ENCODE measurements around the gene FOXL2. TPM values are rescaled to one million over a fixed set of nuclear protein-coding genes. Genes with fewer than 3 reads are reported as not detected.

Gene FOXL2
- total RNA-seq, 1 experiment from 2014 or later: 0.22 TPM

GRCh38 chr3:138950701-138951100, 3.8 kb upstream of the FOXL2 start:
- H3T11ph ChIP-seq (ENCODE audit: low read length): no peak overlapping the region
- peaks cover 0 to 7% (median 0%) of the 10 kb centered on the region in 3 experiments; a peak in 2 of 7 replicates for H3K36me3 Mint-ChIP-seq (ENCODE audit: insufficient read depth in 1 of 3, low read depth in 3 of 3)
- H4K20me1 ChIP-seq (ENCODE audit: control insufficient read depth, insufficient read depth, insufficient read length): no peaks in the 10 kb centered on the region
- peaks cover 0 to 2% of the 10 kb centered on the region in 2 experiments; a peak in 2 of 5 replicates for H3K9me3 Mint-ChIP-seq
- peak; percentile 27 for DNase-seq
- no peak overlapping the region for H3K18ac ChIP-seq (ENCODE audit: insufficient read length, low read depth, low read length)
- H3K79me2 ChIP-seq (ENCODE audit: insufficient read depth, low read length): no peaks in the 10 kb centered on the region
- H2AK5ac ChIP-seq (ENCODE audit: insufficient read length, low read length): no peak overlapping the region
- H2AFZ ChIP-seq (ENCODE audit: low read length): no peak overlapping the region
- no peak overlapping the region for H2BK15ac ChIP-seq (ENCODE audit: low read depth, low read length)
- no peaks in the 10 kb centered on the region for H3K9me3 ChIP-seq (ENCODE audit: control insufficient read depth, low read depth, low read length)
- WGBS (ENCODE audit: extremely low coverage, insufficient read length, low lambda C conversion rate): no CpG with 5 or more reads among the region's 8 CpGs
- no peaks in the 10 kb centered on the region for H3K79me1 ChIP-seq (ENCODE audit: insufficient read depth, low read depth, low read length, poor library complexity, severe bottlenecking)
- no peak overlapping the region for H2BK5ac ChIP-seq (ENCODE audit: insufficient read length, low read length)
- peaks cover 7% of the 10 kb centered on the region; the same call in 1 of the 2 replicates for H3K4me1 ChIP-seq (ENCODE audit: insufficient read depth, low read length)
- peaks cover 24% of the 10 kb centered on the region for H3K23me2 ChIP-seq (ENCODE audit: insufficient read length, low read depth, low read length, poor library complexity, severe bottlenecking)
- H3K4me3 Mint-ChIP-seq: peak overlapping the region; percentile 40 to 81
- H3K27me3 Mint-ChIP-seq (ENCODE audit: low read depth): peaks cover 99% of the 10 kb centered on the region
- H4K8ac ChIP-seq (replicated peaks; ENCODE audit: insufficient read length, low read depth, low read length): no peak overlapping the region
- no peak overlapping the region for H3K23ac ChIP-seq (ENCODE audit: insufficient read length, low read depth, low read length)
- H3K9ac ChIP-seq (ENCODE audit: extremely low read depth, insufficient read length, low read length): no peak overlapping the region
- H3K27ac Mint-ChIP-seq: no peak overlapping the region
- no peak overlapping the region for H3K14ac ChIP-seq (ENCODE audit: insufficient read depth, low read length)
- H2BK20ac ChIP-seq (ENCODE audit: low read depth, low read length, poor library complexity, severe bottlenecking): no peak overlapping the region
- H4K91ac ChIP-seq (ENCODE audit: insufficient read length, low read depth, low read length): no peak overlapping the region
- no peak overlapping the region for H3K56ac ChIP-seq (ENCODE audit: insufficient read length, low read depth, low read length)
- peaks cover 27% of the 10 kb centered on the region in 2 experiments for H3K4me1 Mint-ChIP-seq
- no peak overlapping the region for H2BK120ac ChIP-seq (ENCODE audit: low read depth, low read length, poor library complexity, severe bottlenecking)
- peaks cover 40% of the 10 kb centered on the region for H3K27me3 ChIP-seq (ENCODE audit: insufficient read depth, low read length)
- no peak overlapping the region for H4K5ac ChIP-seq (ENCODE audit: insufficient read length, low read depth, low read length)
- no peak for TF ChIP-seq CTCF (conservative IDR thresholded peaks at IDR 0.05)
- H2BK12ac ChIP-seq (ENCODE audit: insufficient read length, low read depth, low read length): no peak overlapping the region
- H3K4me2 ChIP-seq (ENCODE audit: insufficient read depth, insufficient read length, low read length): peak overlapping the region; percentile 30
- no peak overlapping the region for H3K27ac ChIP-seq (ENCODE audit: insufficient read length, low read depth, low read length)
- H3K4ac ChIP-seq (ENCODE audit: low read depth, low read length): no peak overlapping the region

All from H9 (cell line).